Kidney (tissue), 14 donors: ENCODE results near the gene SLC25A13. TPM values are rescaled to one million over a fixed set of nuclear protein-coding genes. Genes with fewer than 3 reads are reported as not detected.
A peak's percentile ranks its signal among the peaks of the same experiment; 100 is the strongest.

Source experiments
- DNase-seq, 5 donors: peaks; one replicate each; pipeline ENCODE4 v3.0.0-alpha.2; 2013 to 2020
- FAIRE-seq: peaks from 2 replicates; lab custom pipeline; 2012; peaks lifted over from hg19 to GRCh38; lab: Jason Lieb, UNC
- H3K27ac ChIP-seq, 2 donors: one replicate each; pipeline ENCODE4 v1.7.0; 2013; ENCODE audit warnings: low read depth in 2 of 2, low read length in 2 of 2, inconsistent platforms in 1 of 2
- H3K27me3 ChIP-seq: one replicate; pipeline ENCODE4 v1.7.1; 2013; ENCODE audit warnings: low read length, inconsistent platforms; ENCODE audit not compliant: control insufficient read depth, insufficient read depth
- H3K36me3 ChIP-seq, 3 donors: one replicate each; pipeline versions ENCODE4 v1.7.0 to v1.7.1; 2013; ENCODE audit warnings: low read length in 3 of 3, control low read depth in 1 of 3, inconsistent platforms in 1 of 3; ENCODE audit not compliant: insufficient read depth in 3 of 3, control insufficient read depth in 2 of 3
- H3K4me1 ChIP-seq, 3 donors: one replicate each; pipeline versions ENCODE4 v1.7.0 to v1.7.1; 2013; ENCODE audit warnings: low read length in 3 of 3, inconsistent platforms in 1 of 3, low read depth in 1 of 3; ENCODE audit not compliant: control insufficient read depth in 2 of 3, insufficient read depth in 2 of 3
- H3K4me3 ChIP-seq, 3 donors: one replicate each; pipeline versions ENCODE4 v1.7.0 to v1.8.1; 2013; ENCODE audit warnings: low read length in 3 of 3, control low read depth in 1 of 3, inconsistent platforms in 1 of 3
- H3K9ac ChIP-seq, 3 donors: one replicate each; pipeline versions ENCODE4 v1.7.0 to v1.7.1; 2013; ENCODE audit warnings: low read length in 3 of 3, control low read depth in 1 of 3, inconsistent platforms in 1 of 3
- H3K9me3 ChIP-seq, 3 donors: one replicate each; pipeline versions ENCODE4 v1.7.0 to v1.7.1; 2013; ENCODE audit warnings: low read length in 3 of 3, control low read depth in 1 of 3, inconsistent platforms in 1 of 3; ENCODE audit not compliant: control insufficient read depth in 2 of 3, insufficient read depth in 1 of 3
- CTCF ChIP-seq: IDR thresholded peaks from 3 replicates; pipeline ENCODE4 v1.5.1; 2012; ENCODE audit warnings: mild to moderate bottlenecking, moderate library complexity, borderline replicate concordance; ENCODE audit not compliant: insufficient read depth; ENCODE audit errors: extremely low read depth
- intact Hi-C: fragments of 100-400 bp; cut with DNase I; formaldehyde crosslinking; loops from one replicate; pipeline ENCODE4 v1.11.1; 2022
- polyA plus RNA-seq: library from polyadenylated mRNA; stranded (reverse); fragments of 350-450 nt; fragmentation: Illumina TruSeq; extraction: RNeasy Lipid Tissue Mini Kit (QIAGEN cat#74804); gene quantifications from one replicate; pipeline ENCODE4 v1.2.3, GENCODE V29; 2014; ENCODE audit warnings: low read depth, low replicate concordance; ENCODE audit not compliant: insufficient read depth
- total RNA-seq: library from RNA; stranded (reverse); fragmentation: NEBNext Ultra II Directional; extraction: Animal tissue kit (Norgen Biotek cat#: 25700); gene quantifications from one replicate; pipeline ENCODE4 v1.2.1, GENCODE V29; 2021
- donor health status: control.
- donor health status: control.
- donor health status: control.
- donor health status: control.
- donor health status: control.
- donor health status: DM: yes; HTN: yes; CAD: no.
- donor health status: Normal renal cell carcinoma (clear cell type).

SLC25A13 gene
- total and polyA plus RNA-seq, 2 donors from 2014 or later: 23.9 to 32.1 TPM

GRCh38 chr7:96118449-96119001 is 203.4 kb downstream of the SLC25A13 start:
- TF ChIP-seq CTCF: no peak
- H3K27ac ChIP-seq: no peak overlapping the region

GRCh38 chr7:96116173-96116572 is 205.7 kb downstream of the SLC25A13 start:
- Histone ChIP-seq H3K9me3 (no peaks in the 10 kb centered on the region), H3K4me1 (no peaks in the 10 kb centered on the region), H3K27ac (no peak overlapping the region), H3K27me3 (no peaks in the 10 kb centered on the region), H3K36me3 (peaks cover 0 to 2% (median 0%) of the 10 kb centered on the region in 3 donors), H3K4me3 (no peak overlapping the region), H3K9ac (no peak overlapping the region)
- TF ChIP-seq CTCF: no peak
- FAIRE-seq: no peak
- intact Hi-C loops: no loop called here
- DNase-seq: no peak

More at GRCh38 chr7:96118449-96119001, 203.4 kb downstream of the SLC25A13 start:
- H3K4me3 ChIP-seq: no peak overlapping the region
- peak in 4 of 5 donors; percentile 37 to 48 (median 44) for DNase-seq
- H3K27me3 ChIP-seq: no peaks in the 10 kb centered on the region
- no peaks in the 10 kb centered on the region for H3K9me3 ChIP-seq
- H3K9ac ChIP-seq: no peak overlapping the region
- no peaks in the 10 kb centered on the region for H3K4me1 ChIP-seq
- intact Hi-C loops: no loop called here
- H3K36me3 ChIP-seq: peaks cover 0 to 3% (median 2%) of the 10 kb centered on the region in 3 donors
- no peak for FAIRE-seq

GRCh38 chr7:96114190-96114589 is 207.7 kb downstream of the SLC25A13 start:
- intact Hi-C loops: no loop called here

More at GRCh38 chr7:96114190-96114589, 207.7 kb downstream of the SLC25A13 start:
- Histone ChIP-seq H3K9me3 (no peaks in the 10 kb centered on the region), H3K27me3 (no peaks in the 10 kb centered on the region), H3K36me3 (no peaks in the 10 kb centered on the region), H3K9ac (no peak overlapping the region), H3K27ac (no peak overlapping the region), H3K4me3 (no peak overlapping the region), H3K4me1 (no peaks in the 10 kb centered on the region)
- no peak for TF ChIP-seq CTCF
- DNase-seq: no peak
- no peak for FAIRE-seq
